HEK293 (cell line): ENCODE results near the gene VIPR2.

Experiments used
- CTCF ChIA-PET: fragments of 350-600 bp; formaldehyde crosslinking; extraction: SDS; loops from one replicate; lab custom pipeline; 2021; ENCODE audit warnings: antibody characterized with exemption; lab: Yijun Ruan, JAX
- POLR2A ChIA-PET: fragments of 300-600 bp; formaldehyde crosslinking; extraction: SDS; loops from one replicate; lab custom pipeline; 2020; ENCODE audit warnings: antibody characterized with exemption, inconsistent platforms; lab: Yijun Ruan, JAX
- H3K27ac ChIP-seq: fragments of 200-500 bp; sonication (Bioruptor generic); 2 replicates; pipeline ENCODE4 v1.5.1; 2014; ENCODE audit warnings: low read depth, low read length, control low read depth, inconsistent platforms; ENCODE audit errors: extremely low read depth
- H3K36me3 ChIP-seq, 2 experiments: fragments of 200-500 bp in 1 of 2; sonication (Bioruptor generic) in 1 of 2; 1 replicate in 1 of 2; 2 replicates in 1 of 2; pipeline ENCODE4 v1.5.1; 2014 to 2017; ENCODE audit warnings: inconsistent platforms in 2 of 2, low read length in 2 of 2; ENCODE audit not compliant: control insufficient read depth in 2 of 2, insufficient read depth in 1 of 2
- H3K4me1 ChIP-seq: fragments of 200-500 bp; sonication (Bioruptor generic); 2 replicates; pipeline ENCODE4 v1.5.1; 2014; ENCODE audit warnings: mild to moderate bottlenecking, low read length, inconsistent platforms; ENCODE audit not compliant: control insufficient read depth, insufficient read depth
- H3K4me3 ChIP-seq: 2 replicates; pipeline ENCODE4 v1.5.1; 2011; ENCODE audit warnings: low read depth, mild to moderate bottlenecking, control low read depth, low read length, moderate library complexity
- H3K9me3 ChIP-seq: fragments of 200-500 bp; sonication (Bioruptor generic); 2 replicates; pipeline ENCODE4 v1.5.1; 2014; ENCODE audit warnings: low read depth, low read length, inconsistent platforms; ENCODE audit not compliant: control insufficient read depth, insufficient read depth
- REST ChIP-seq: fragments of 450-650 bp; formaldehyde crosslinking; IDR thresholded peaks from 2 replicates; pipeline ENCODE4 v1.5.1; 2016; ENCODE audit warnings: missing biosample characterization, missing genetic modification characterization
- YY1 ChIP-seq: fragments of 450-650 bp; formaldehyde crosslinking; IDR thresholded peaks from 2 replicates; pipeline ENCODE4 v1.5.1; 2018; ENCODE audit warnings: missing biosample characterization, missing genetic modification characterization
- ZEB2 ChIP-seq: fragments of 450-650 bp; formaldehyde crosslinking; IDR thresholded peaks from 2 replicates; pipeline ENCODE4 v1.5.1; 2016; ENCODE audit warnings: missing biosample characterization, missing genetic modification characterization
- ZNF112 ChIP-seq: fragments of 450-650 bp; formaldehyde crosslinking; IDR thresholded peaks from 2 replicates; pipeline ENCODE4 v1.5.0; 2017; ENCODE audit warnings: missing biosample characterization, missing genetic modification characterization
- ZNF175 ChIP-seq: fragments of 450-650 bp; formaldehyde crosslinking; IDR thresholded peaks from 2 replicates; pipeline ENCODE4 v1.5.1; 2016; ENCODE audit warnings: missing biosample characterization, missing genetic modification characterization
- ZNF19 ChIP-seq: fragments of 450-650 bp; formaldehyde crosslinking; IDR thresholded peaks from 2 replicates; pipeline ENCODE4; 2016; ENCODE audit warnings: missing biosample characterization, missing genetic modification characterization, low read depth
- ZNF280C ChIP-seq: fragments of 450-650 bp; formaldehyde crosslinking; IDR thresholded peaks from 2 replicates; pipeline ENCODE4 v1.5.1; 2016; ENCODE audit warnings: missing biosample characterization, missing genetic modification characterization
- ZNF433 ChIP-seq: fragments of 450-650 bp; formaldehyde crosslinking; IDR thresholded peaks from 2 replicates; pipeline ENCODE4 v1.5.1; 2016; ENCODE audit warnings: missing biosample characterization, missing genetic modification characterization, low read depth
- ZNF48 ChIP-seq: fragments of 450-650 bp; formaldehyde crosslinking; IDR thresholded peaks from 2 replicates; pipeline ENCODE4 v1.5.1; 2016; ENCODE audit warnings: missing biosample characterization, missing genetic modification characterization
- ZNF521 ChIP-seq: fragments of 450-650 bp; formaldehyde crosslinking; IDR thresholded peaks from 2 replicates; pipeline ENCODE4 v1.5.1; 2017; ENCODE audit warnings: missing biosample characterization, mild to moderate bottlenecking, missing genetic modification characterization
- ZNF596 ChIP-seq: fragments of 450-650 bp; IDR thresholded peaks from 2 replicates; pipeline ENCODE4 v1.5.0; 2018; ENCODE audit warnings: missing biosample characterization, mild to moderate bottlenecking, missing genetic modification characterization, moderate library complexity
- ZNF664 ChIP-seq: fragments of 450-650 bp; formaldehyde crosslinking; IDR thresholded peaks from 2 replicates; pipeline ENCODE4 v1.5.1; 2016; ENCODE audit warnings: missing biosample characterization, missing genetic modification characterization
- ZNF843 ChIP-seq: fragments of 450-650 bp; formaldehyde crosslinking; IDR thresholded peaks from 2 replicates; pipeline ENCODE4 v1.5.1; 2016; ENCODE audit warnings: missing biosample characterization, missing genetic modification characterization
- TF ChIP-seq, protein P1 (sequence below): fragments of 450-650 bp; IDR thresholded peaks from 2 replicates; pipeline ENCODE4 v1.5.1; 2018; ENCODE audit warnings: missing biosample characterization, missing genetic modification characterization
- TF ChIP-seq, protein P2 (sequence below): fragments of 450-650 bp; formaldehyde crosslinking; conservative IDR thresholded peaks from 2 replicates; pipeline ENCODE4 v1.5.1; 2016; ENCODE audit warnings: low read depth, missing biosample characterization, missing genetic modification characterization
- TF ChIP-seq, protein P3 (sequence below): fragments of 450-650 bp; formaldehyde crosslinking; IDR thresholded peaks from 2 replicates; pipeline ENCODE4 v1.5.1; 2016; ENCODE audit warnings: missing biosample characterization, missing genetic modification characterization

The VIPR2 gene

GRCh38 chr7:159007996-159008389 is 136.7 kb downstream of the VIPR2 start (continued):
- TF ChIP-seq, protein P1, sequence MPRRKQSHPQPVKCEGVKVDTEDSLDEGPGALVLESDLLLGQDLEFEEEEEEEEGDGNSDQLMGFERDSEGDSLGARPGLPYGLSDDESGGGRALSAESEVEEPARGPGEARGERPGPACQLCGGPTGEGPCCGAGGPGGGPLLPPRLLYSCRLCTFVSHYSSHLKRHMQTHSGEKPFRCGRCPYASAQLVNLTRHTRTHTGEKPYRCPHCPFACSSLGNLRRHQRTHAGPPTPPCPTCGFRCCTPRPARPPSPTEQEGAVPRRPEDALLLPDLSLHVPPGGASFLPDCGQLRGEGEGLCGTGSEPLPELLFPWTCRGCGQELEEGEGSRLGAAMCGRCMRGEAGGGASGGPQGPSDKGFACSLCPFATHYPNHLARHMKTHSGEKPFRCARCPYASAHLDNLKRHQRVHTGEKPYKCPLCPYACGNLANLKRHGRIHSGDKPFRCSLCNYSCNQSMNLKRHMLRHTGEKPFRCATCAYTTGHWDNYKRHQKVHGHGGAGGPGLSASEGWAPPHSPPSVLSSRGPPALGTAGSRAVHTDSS (tag by site-specific recombination), result no peak
- TF ChIP-seq ZNF843 (tag by site-specific recombination) (no peak), ZNF175 (tag by site-specific recombination) (no peak), ZNF280C (tag by site-specific recombination) (no peak), YY1 (tag by site-specific recombination) (no peak), ZNF596 (tag by site-specific recombination) (no peak), ZEB2 (tag by site-specific recombination) (no peak)
- TF ChIP-seq, protein P2, sequence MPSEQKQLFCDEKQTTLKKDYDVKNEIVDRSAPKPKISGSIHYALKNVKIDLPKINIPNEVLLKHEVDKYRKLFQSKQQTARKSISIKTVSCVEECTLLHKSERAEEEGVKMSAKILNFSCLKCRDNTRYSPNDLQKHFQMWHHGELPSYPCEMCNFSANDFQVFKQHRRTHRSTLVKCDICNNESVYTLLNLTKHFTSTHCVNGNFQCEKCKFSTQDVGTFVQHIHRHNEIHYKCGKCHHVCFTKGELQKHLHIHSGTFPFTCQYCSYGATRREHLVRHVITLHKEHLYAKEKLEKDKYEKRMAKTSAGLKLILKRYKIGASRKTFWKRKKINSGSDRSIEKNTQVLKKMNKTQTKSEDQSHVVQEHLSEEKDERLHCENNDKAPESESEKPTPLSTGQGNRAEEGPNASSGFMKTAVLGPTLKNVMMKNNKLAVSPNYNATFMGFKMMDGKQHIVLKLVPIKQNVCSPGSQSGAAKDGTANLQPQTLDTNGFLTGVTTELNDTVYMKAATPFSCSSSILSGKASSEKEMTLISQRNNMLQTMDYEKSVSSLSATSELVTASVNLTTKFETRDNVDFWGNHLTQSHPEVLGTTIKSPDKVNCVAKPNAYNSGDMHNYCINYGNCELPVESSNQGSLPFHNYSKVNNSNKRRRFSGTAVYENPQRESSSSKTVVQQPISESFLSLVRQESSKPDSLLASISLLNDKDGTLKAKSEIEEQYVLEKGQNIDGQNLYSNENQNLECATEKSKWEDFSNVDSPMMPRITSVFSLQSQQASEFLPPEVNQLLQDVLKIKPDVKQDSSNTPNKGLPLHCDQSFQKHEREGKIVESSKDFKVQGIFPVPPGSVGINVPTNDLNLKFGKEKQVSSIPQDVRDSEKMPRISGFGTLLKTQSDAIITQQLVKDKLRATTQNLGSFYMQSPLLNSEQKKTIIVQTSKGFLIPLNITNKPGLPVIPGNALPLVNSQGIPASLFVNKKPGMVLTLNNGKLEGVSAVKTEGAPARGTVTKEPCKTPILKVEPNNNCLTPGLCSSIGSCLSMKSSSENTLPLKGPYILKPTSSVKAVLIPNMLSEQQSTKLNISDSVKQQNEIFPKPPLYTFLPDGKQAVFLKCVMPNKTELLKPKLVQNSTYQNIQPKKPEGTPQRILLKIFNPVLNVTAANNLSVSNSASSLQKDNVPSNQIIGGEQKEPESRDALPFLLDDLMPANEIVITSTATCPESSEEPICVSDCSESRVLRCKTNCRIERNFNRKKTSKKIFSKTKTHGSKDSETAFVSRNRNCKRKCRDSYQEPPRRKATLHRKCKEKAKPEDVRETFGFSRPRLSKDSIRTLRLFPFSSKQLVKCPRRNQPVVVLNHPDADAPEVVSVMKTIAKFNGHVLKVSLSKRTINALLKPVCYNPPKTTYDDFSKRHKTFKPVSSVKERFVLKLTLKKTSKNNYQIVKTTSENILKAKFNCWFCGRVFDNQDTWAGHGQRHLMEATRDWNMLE, result no peak

DNA sequence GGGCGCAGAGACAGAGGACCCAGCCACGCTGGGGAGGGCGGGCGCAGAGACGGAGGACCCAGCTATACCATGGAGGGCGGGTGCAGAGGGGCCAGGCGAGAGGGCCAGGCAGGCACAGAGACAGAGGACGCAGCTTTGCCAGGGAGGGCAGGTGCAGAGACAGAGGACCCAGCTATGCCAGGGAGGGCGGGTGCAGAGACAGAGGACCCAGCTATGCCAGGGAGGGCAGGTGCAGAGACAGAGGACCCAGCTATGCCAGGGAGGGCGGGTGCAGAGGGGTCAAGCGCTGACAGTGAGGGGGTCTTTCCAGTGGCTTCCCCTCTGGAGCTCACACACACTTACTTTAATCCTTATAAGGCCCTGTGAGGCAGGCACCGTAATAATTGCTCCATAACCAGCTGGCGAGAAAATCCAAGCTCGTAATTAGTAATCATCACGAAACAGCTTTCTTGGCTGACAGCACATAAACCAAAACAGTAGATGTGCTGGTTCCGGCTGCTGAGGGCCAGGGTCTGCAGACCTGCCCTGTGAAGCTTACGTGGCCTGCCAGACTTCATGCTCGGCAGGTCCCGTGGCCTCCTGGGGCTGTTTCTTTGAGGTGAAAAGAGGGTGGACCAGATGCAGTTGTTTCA is 137.2 kb downstream of the VIPR2 start:
- Histone ChIP-seq H3K27ac (no peak overlapping the region), H3K36me3 (no peaks in the 10 kb centered on the region), H3K4me3 (no peak overlapping the region), H3K4me1 (no peaks in the 10 kb centered on the region), H3K9me3 (no peaks in the 10 kb centered on the region)
- POLR2A ChIA-PET, result no interaction called here
- CTCF ChIA-PET, result no interaction called here
- no peak for TF ChIP-seq ZNF175 (tag by site-specific recombination)
- no peak for TF ChIP-seq ZNF433 (tag by site-specific recombination)
- TF ChIP-seq, protein P3, sequence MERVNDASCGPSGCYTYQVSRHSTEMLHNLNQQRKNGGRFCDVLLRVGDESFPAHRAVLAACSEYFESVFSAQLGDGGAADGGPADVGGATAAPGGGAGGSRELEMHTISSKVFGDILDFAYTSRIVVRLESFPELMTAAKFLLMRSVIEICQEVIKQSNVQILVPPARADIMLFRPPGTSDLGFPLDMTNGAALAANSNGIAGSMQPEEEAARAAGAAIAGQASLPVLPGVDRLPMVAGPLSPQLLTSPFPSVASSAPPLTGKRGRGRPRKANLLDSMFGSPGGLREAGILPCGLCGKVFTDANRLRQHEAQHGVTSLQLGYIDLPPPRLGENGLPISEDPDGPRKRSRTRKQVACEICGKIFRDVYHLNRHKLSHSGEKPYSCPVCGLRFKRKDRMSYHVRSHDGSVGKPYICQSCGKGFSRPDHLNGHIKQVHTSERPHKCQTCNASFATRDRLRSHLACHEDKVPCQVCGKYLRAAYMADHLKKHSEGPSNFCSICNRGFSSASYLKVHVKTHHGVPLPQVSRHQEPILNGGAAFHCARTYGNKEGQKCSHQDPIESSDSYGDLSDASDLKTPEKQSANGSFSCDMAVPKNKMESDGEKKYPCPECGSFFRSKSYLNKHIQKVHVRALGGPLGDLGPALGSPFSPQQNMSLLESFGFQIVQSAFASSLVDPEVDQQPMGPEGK (tag by site-specific recombination), result no peak
- no peak for TF ChIP-seq REST (tag by site-specific recombination)
- no peak for TF ChIP-seq ZNF664 (tag by site-specific recombination)
- no peak for TF ChIP-seq ZNF19
- no peak for TF ChIP-seq ZNF112 (tag by site-specific recombination)
- TF ChIP-seq ZNF521 (tag by site-specific recombination), result no peak
- TF ChIP-seq ZNF48 (tag by site-specific recombination), result no peak
